PC-9 (cell line): Measurements from ENCODE around the gene ARMH4. TPM values are rescaled to one million over a fixed set of nuclear protein-coding genes. Genes with fewer than 3 reads are reported as not detected.

ENCODE experiments used
- BruUV-seq: library from RNA; stranded (reverse); fragments of 400-500 nt; replicated peaks from 2 replicates; lab custom pipeline; 2021; lab: Mats Ljungman, UMichigan
- CTCF ChIA-PET: fragments of 300-600 bp; sonication (Branson Sonifier 250); formaldehyde crosslinking; loops from one replicate; lab custom pipeline; 2022; ENCODE audit warnings: antibody characterized with exemption; lab: Charles Lee
- POLR2A ChIA-PET: fragments of 300-600 bp; sonication (Branson Sonifier 250); formaldehyde crosslinking; loops from one replicate; lab custom pipeline; 2022; ENCODE audit warnings: antibody characterized with exemption; ENCODE audit not compliant: unreplicated experiment; lab: Charles Lee
- DNase-seq, 2 experiments: peaks; one replicate each; pipeline versions ENCODE4 v3.0.0 to v3.0.0-alpha.2; 2015 to 2022; ENCODE audit warnings: mixed read lengths in 1 of 2
- H2AFZ ChIP-seq: fragments of 200-600 bp; sonication (generic); 2 replicates; pipeline ENCODE4 v1.8.1; 2017; ENCODE audit warnings: antibody characterized with exemption
- H3F3A ChIP-seq: fragments of 200-600 bp; sonication (generic); 2 replicates; pipeline ENCODE4 v1.8.1; 2017; ENCODE audit warnings: antibody characterized with exemption, mild to moderate bottlenecking, low read depth; ENCODE audit not compliant: insufficient read depth
- H3K27ac ChIP-seq: fragments of 200-600 bp; sonication (generic); 2 replicates; pipeline ENCODE4 v1.6.1; 2016; ENCODE audit warnings: mixed run types
- H3K27me3 ChIP-seq: fragments of 200-600 bp; sonication (generic); 2 replicates; pipeline ENCODE4 v1.6.1; 2016; ENCODE audit warnings: low read depth, mixed run types; ENCODE audit not compliant: insufficient read depth
- H3K36me3 ChIP-seq: fragments of 200-600 bp; sonication (generic); 2 replicates; pipeline ENCODE4 v1.6.1; 2016; ENCODE audit warnings: low read depth, mixed run types
- H3K4me1 ChIP-seq: fragments of 200-600 bp; sonication (generic); replicated peaks from 2 replicates; pipeline ENCODE4 v1.6.1; 2016; ENCODE audit warnings: mixed run types; ENCODE audit not compliant: insufficient read depth
- H3K4me2 ChIP-seq: fragments of 200-600 bp; sonication (generic); 2 replicates; pipeline ENCODE4 v1.6.1; 2017; ENCODE audit warnings: mixed run types
- H3K4me3 ChIP-seq: fragments of 200-600 bp; sonication (generic); 2 replicates; pipeline ENCODE4 v1.6.1; 2016; ENCODE audit warnings: mixed run types
- H3K79me2 ChIP-seq: fragments of 200-600 bp; sonication (generic); 2 replicates; pipeline ENCODE4 v1.6.1; 2017; ENCODE audit warnings: low read depth, mixed run types
- H3K9me2 ChIP-seq: fragments of 200-600 bp; sonication (generic); 2 replicates; pipeline ENCODE4 v1.8.1; 2017; ENCODE audit warnings: mild to moderate bottlenecking; ENCODE audit not compliant: insufficient read depth
- H3K9me3 ChIP-seq: fragments of 200-600 bp; sonication (generic); 2 replicates; pipeline ENCODE4 v1.8.1; 2016; ENCODE audit warnings: low read depth; ENCODE audit not compliant: insufficient read depth
- H4K20me1 ChIP-seq: fragments of 200-600 bp; sonication (generic); 2 replicates; pipeline ENCODE4 v1.8.1; 2017; ENCODE audit not compliant: insufficient read depth
- CTCF ChIP-seq: fragments of 200-600 bp; sonication (generic); conservative IDR thresholded peaks from 2 replicates; pipeline ENCODE4 v1.6.1; 2017; ENCODE audit warnings: mixed run types, antibody characterized with exemption, mild to moderate bottlenecking, moderate library complexity
- EZH2 ChIP-seq: fragments of 200-600 bp; sonication (generic); IDR thresholded peaks from 2 replicates; pipeline ENCODE4 v1.8.0; 2017; ENCODE audit warnings: antibody characterized with exemption, low read depth
- intact Hi-C: fragments of 100-400 bp; cut with micrococcal nuclease; formaldehyde crosslinking; loops from one replicate; pipeline ENCODE4 v1.10.0; 2022; ENCODE audit not compliant: unreplicated experiment
- total RNA-seq: library from RNA; stranded (reverse); gene quantifications from 2 replicates; pipeline ENCODE4 v1.2.3, GENCODE V29; 2021

The ARMH4 gene
- total RNA-seq, 1 experiment from 2014 or later, result not detected

GRCh38 chr14:58143106-58143505 lies 8.9 kb downstream of the ARMH4 start:
- no peak for TF ChIP-seq CTCF
- TF ChIP-seq EZH2, result no peak
- Histone ChIP-seq H3K9me3 (no peaks in the 10 kb centered on the region), H2AFZ (no peak overlapping the region), H3K4me3 (no peak overlapping the region), H3K4me2 (no peak overlapping the region), H3K9me2 (no peaks in the 10 kb centered on the region), H3K27ac (no peak overlapping the region), H4K20me1 (no peaks in the 10 kb centered on the region), H3K27me3 (peaks cover 18% of the 10 kb centered on the region), H3F3A (no peaks in the 10 kb centered on the region), H3K79me2 (no peaks in the 10 kb centered on the region), H3K36me3 (no peaks in the 10 kb centered on the region), H3K4me1 (no peaks in the 10 kb centered on the region)
- no peak for DNase-seq
- no TSS peak for BruUV-seq
- intact Hi-C loops, result no loop called here
- ChIA-PET POLR2A (no interaction called here), CTCF (no interaction called here)

GRCh38 chr14:58141893-58142292 lies 10.1 kb downstream of the ARMH4 start:
- Histone ChIP-seq H3K79me2 (no peaks in the 10 kb centered on the region), H4K20me1 (no peaks in the 10 kb centered on the region), H3F3A (no peaks in the 10 kb centered on the region), H3K36me3 (no peaks in the 10 kb centered on the region), H3K4me1 (no peaks in the 10 kb centered on the region), H3K4me2 (no peak overlapping the region), H3K9me2 (no peaks in the 10 kb centered on the region), H3K4me3 (no peak overlapping the region), H3K9me3 (no peaks in the 10 kb centered on the region), H3K27me3 (peaks cover 9% of the 10 kb centered on the region), H2AFZ (no peak overlapping the region), H3K27ac (no peak overlapping the region)
- POLR2A ChIA-PET, result no interaction called here
- intact Hi-C loops, result no loop called here
- TF ChIP-seq EZH2 (no peak), CTCF (no peak)
- DNase-seq, result no peak
- no TSS peak for BruUV-seq
- CTCF ChIA-PET, result no interaction called here

- ChIA-PET POLR2A (no interaction called here), CTCF (interaction anchor here (0.6 kb wide), 1 partner anchor 154 kb away, joined by 4 read pairs; no protein-coding TSS in a partner anchor)
- Histone ChIP-seq H3K4me1 (no peaks in the 10 kb centered on the region), H3K36me3 (no peaks in the 10 kb centered on the region), H3K4me2 (no peak overlapping the region), H3K79me2 (no peaks in the 10 kb centered on the region), H3K9me2 (no peaks in the 10 kb centered on the region), H3K4me3 (no peak overlapping the region), H3K27me3 (no peaks in the 10 kb centered on the region), H3K27ac (no peak overlapping the region), H4K20me1 (no peaks in the 10 kb centered on the region), H3K9me3 (no peaks in the 10 kb centered on the region), H2AFZ (no peak overlapping the region), H3F3A (no peaks in the 10 kb centered on the region; the same call in 1 of the 2 replicates)
- TF ChIP-seq EZH2, result no peak
- TF ChIP-seq CTCF, result no peak
- BruUV-seq, result no TSS peak
- intact Hi-C loops, result no loop called here
- no peak for DNase-seq
These were observed 13.1 kb downstream of the ARMH4 start for GRCh38 chr14:58138714-58139482.
